AG04450 (cell line): ENCODE data around the gene HBZ. TPM values are rescaled to one million over a fixed set of nuclear protein-coding genes. Genes with fewer than 3 reads are reported as not detected.
"Not testable (repeated sequence)": the region's sequence is repeated elsewhere in the genome, so short reads cannot be mapped to it uniquely, and the experiment has no call there.

ENCODE experiments used
- CTCF ChIA-PET: fragments of 300-600, 350-600 bp; formaldehyde crosslinking; extraction: SDS; loops from one replicate; lab custom pipeline; 2022; ENCODE audit warnings: antibody characterized with exemption, inconsistent platforms; lab: Charles Lee
- POLR2A ChIA-PET: fragments of 350-600 bp; formaldehyde crosslinking; extraction: SDS; loops from one replicate; lab custom pipeline; 2021; ENCODE audit warnings: antibody characterized with exemption, inconsistent platforms; lab: Yijun Ruan, JAX
- DNase-seq: peaks from one replicate; pipeline ENCODE4 v3.0.0-alpha.2; 2011; ENCODE audit warnings: low read depth, low spot score
- H3K27ac ChIP-seq: one replicate; pipeline ENCODE4 v1.5.1; 2012; ENCODE audit warnings: low read depth, low read length, control low read depth
- H3K27me3 ChIP-seq: one replicate; pipeline ENCODE4 v1.6.0; 2012; ENCODE audit warnings: low read length; ENCODE audit not compliant: control insufficient read depth, insufficient read depth
- H3K4me3 ChIP-seq: 2 replicates; pipeline ENCODE4 v1.5.1; 2011; ENCODE audit warnings: mild to moderate bottlenecking, low read depth, low read length, control low read depth
- H3K9me3 ChIP-seq: 2 replicates; pipeline ENCODE4 v1.5.1; 2012; ENCODE audit warnings: low read length; ENCODE audit not compliant: control insufficient read depth, insufficient read depth
- polyA plus RNA-seq: library from polyadenylated mRNA; depleted of rRNA; stranded (reverse); fragments of >200 nt; gene quantifications from 2 replicates; pipeline ENCODE4 v1.2.3, GENCODE V29; 2011
- TF ChIP-seq, protein P1 (sequence below): IDR thresholded peaks from 2 replicates; pipeline ENCODE4 v1.5.1; 2011; ENCODE audit warnings: low read depth, low read length, control low read depth, inconsistent platforms

Gene HBZ
- polyA plus RNA-seq, 1 experiment: not detected

DNA sequence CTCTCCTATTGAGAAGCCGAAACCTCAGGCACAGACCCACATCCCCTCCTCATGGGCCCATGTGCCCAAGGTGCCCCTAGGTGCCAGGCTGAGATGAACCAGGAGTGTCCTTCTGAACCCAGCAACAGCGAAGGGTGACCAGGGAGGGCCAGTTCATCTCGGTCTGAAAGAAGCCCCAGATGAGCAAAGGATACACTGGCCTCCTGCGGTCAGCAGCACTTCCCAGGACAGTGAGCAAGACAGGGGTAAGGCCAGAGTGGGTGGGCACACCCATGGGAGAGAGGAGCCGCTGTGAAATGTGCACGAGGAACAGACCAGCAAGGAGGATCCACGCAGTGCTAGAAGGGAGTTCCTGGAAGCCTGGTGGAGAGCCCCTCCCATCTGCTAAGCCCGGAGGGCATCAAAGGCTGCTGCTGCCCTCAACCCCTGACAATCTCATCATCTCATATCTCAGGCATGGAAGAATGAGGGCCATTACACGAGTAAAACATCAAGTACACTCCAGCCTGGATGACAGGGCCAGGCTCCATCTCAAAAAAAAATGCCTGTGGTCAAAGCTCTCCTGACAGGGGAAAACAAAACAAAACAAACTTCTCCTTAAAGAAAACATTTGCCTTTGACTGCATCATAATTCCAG is 3.3 kb upstream of the HBZ start:
- peak; percentile 11 for DNase-seq
- CTCF ChIA-PET: interaction anchor here (1.4 kb wide), 1 partner anchor 42 kb away, joined by 6 read pairs; no protein-coding TSS in a partner anchor
- TF ChIP-seq, protein P1, sequence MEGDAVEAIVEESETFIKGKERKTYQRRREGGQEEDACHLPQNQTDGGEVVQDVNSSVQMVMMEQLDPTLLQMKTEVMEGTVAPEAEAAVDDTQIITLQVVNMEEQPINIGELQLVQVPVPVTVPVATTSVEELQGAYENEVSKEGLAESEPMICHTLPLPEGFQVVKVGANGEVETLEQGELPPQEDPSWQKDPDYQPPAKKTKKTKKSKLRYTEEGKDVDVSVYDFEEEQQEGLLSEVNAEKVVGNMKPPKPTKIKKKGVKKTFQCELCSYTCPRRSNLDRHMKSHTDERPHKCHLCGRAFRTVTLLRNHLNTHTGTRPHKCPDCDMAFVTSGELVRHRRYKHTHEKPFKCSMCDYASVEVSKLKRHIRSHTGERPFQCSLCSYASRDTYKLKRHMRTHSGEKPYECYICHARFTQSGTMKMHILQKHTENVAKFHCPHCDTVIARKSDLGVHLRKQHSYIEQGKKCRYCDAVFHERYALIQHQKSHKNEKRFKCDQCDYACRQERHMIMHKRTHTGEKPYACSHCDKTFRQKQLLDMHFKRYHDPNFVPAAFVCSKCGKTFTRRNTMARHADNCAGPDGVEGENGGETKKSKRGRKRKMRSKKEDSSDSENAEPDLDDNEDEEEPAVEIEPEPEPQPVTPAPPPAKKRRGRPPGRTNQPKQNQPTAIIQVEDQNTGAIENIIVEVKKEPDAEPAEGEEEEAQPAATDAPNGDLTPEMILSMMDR: no peak
- H3K27ac ChIP-seq: peak overlapping the region; percentile 11
- POLR2A ChIA-PET: no interaction called here
- no peaks in the 10 kb centered on the region for H3K9me3 ChIP-seq
- no peaks in the 10 kb centered on the region for H3K27me3 ChIP-seq
- no peak overlapping the region for H3K4me3 ChIP-seq

- CTCF ChIA-PET, H3K27ac ChIP-seq, H3K4me3 ChIP-seq, H3K9me3 ChIP-seq, POLR2A ChIA-PET, DNase-seq, H3K27me3 ChIP-seq: not testable (repeated sequence)
These were observed 681 bp downstream of the HBZ start for GRCh38 chr16:153129-153521.

GRCh38 chr16:153550-154216 is 1.2 kb downstream of the HBZ start:
- H3K27me3 ChIP-seq, DNase-seq, POLR2A ChIA-PET, H3K9me3 ChIP-seq, H3K27ac ChIP-seq, H3K4me3 ChIP-seq: not testable (repeated sequence)
- CTCF ChIA-PET: interaction anchor here (1.0 kb wide), 1 partner anchor 47 kb away, joined by 5 read pairs; no protein-coding TSS in a partner anchor

DNA sequence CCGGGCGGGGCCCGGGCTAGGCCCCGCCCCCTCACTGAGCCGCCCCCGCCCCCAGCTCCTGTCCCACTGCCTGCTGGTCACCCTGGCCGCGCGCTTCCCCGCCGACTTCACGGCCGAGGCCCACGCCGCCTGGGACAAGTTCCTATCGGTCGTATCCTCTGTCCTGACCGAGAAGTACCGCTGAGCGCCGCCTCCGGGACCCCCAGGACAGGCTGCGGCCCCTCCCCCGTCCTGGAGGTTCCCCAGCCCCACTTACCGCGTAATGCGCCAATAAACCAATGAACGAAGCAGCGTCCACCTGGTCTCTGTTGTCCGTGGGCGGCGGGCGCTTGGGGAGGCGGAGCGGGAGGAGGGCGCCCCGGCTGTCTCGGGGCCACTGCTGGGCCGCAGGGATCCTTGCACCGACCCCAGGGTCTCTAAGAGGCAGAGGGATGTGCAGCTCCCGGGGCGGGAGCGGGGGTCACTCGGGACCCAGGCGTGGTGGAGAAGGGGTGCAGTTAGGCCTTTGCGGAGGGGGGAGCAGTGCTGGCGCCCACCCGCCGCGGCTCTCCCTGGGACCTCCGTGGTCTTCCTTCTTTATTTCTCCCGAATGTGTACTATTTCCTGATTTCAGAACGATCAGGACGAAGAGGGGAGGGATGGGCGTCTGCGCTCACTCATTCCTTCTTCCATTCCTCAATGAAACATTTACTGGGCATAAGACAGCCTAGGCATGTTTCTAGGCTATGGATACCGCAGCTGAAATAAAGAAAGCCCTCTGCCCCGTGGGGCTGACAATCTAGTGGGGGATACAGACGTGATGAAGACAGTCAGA is 2.0 kb downstream of the HBZ start:
- ChIA-PET CTCF (interaction anchor here (1.0 kb wide), 1 partner anchor 47 kb away, joined by 5 read pairs; no protein-coding TSS in a partner anchor), POLR2A (no interaction called here)
- TF ChIP-seq, protein P1: no peak
- no peak overlapping the region for H3K27ac ChIP-seq
- H3K27me3 ChIP-seq: peaks cover 3% of the 10 kb centered on the region
- no peak for DNase-seq
- peak overlapping the region; percentile 60 for H3K4me3 ChIP-seq
- H3K9me3 ChIP-seq: peaks cover 4% of the 10 kb centered on the region; the same call in 1 of the 2 replicates

GRCh38 chr16:155031-155398 is 2.6 kb downstream of the HBZ start:
- Histone ChIP-seq H3K27ac (no peak overlapping the region), H3K27me3 (peaks cover 3% of the 10 kb centered on the region), H3K4me3 (peak overlapping the region; percentile 60), H3K9me3 (peaks cover 4% of the 10 kb centered on the region; the same call in 1 of the 2 replicates)
- DNase-seq: no peak
- POLR2A ChIA-PET: no interaction called here
- CTCF ChIA-PET: interaction anchor here (1.0 kb wide), 1 partner anchor 48 kb away, joined by 5 read pairs; no protein-coding TSS in a partner anchor
- TF ChIP-seq, protein P1: no peak
